ENCODE results near the gene FAF1. TPM values are rescaled to one million over a fixed set of nuclear protein-coding genes. Genes with fewer than 3 reads are reported as not detected.

FAF1 gene
- total and polyA plus RNA-seq, 2 donors (not counting 3 experiments of a cell fraction or from before 2014, with no cell fraction given) = 9.0 to 57.6 TPM

- no TSS peak for BruUV-seq (replicated peaks)
- Histone ChIP-seq H3K4me3 (replicated peaks in 1 of 3; ENCODE audit: insufficient read depth in 1 of 3, low read depth in 1 of 3, low read length in 3 of 3) (no peak overlapping the region), H3K9me3 (replicated peaks; ENCODE audit: control insufficient read depth, insufficient read depth, low read length) (no peaks in the 10 kb centered on the region), H3K27ac (ENCODE audit: insufficient read depth, low read depth, low read length) (no peak overlapping the region), H3K4me2 (ENCODE audit: insufficient read depth, low read length) (no peak overlapping the region), H3K9ac (replicated peaks; ENCODE audit: extremely low read depth, insufficient read depth, low read length) (no peak overlapping the region), H2AFZ (ENCODE audit: low read depth, low read length) (no peak overlapping the region), H4K20me1 (replicated peaks; ENCODE audit: control insufficient read depth, extremely low read depth, insufficient read depth, low read length) (no peaks in the 10 kb centered on the region), H3K9me1 (replicated peaks; ENCODE audit: control insufficient read depth, extremely low read depth, insufficient read depth, low read length) (no peaks in the 10 kb centered on the region), H3K27me3 (ENCODE audit: control insufficient read depth in 2 of 2, insufficient read depth in 2 of 2, low read length in 2 of 2) (no peaks in the 10 kb centered on the region), H3K4me1 (ENCODE audit: control insufficient read depth, extremely low read depth, insufficient read depth, low read length) (no peaks in the 10 kb centered on the region), H3K79me2 (ENCODE audit: control insufficient read depth, insufficient read depth, low read length) (no peaks in the 10 kb centered on the region), H3K36me3 (ENCODE audit: control insufficient read depth in 2 of 2, extremely low read depth in 1 of 2, insufficient read depth in 2 of 2, low read length in 2 of 2) (no peaks in the 10 kb centered on the region)
- dilution Hi-C loops (cut with MboI; ENCODE audit: extremely low pct_ligation_motif_present, low sequenced_read_pairs) (no loop called here), intact Hi-C loops (cut with micrococcal nuclease) (no loop called here)
- ChIA-PET CTCF (interaction anchor here (0.6 kb wide), 1 partner anchor 32 kb away, joined by 3 read pairs; no protein-coding TSS in a partner anchor), POLR2A (no interaction called here)
- FAIRE-seq (no peak), DNase-seq (ENCODE audit: low read depth, low spot score) (no peak)
- no peak for TF ChIP-seq POLR2A (IDR thresholded peaks at IDR 0.05; ENCODE audit: low read depth, low read length)
- TF ChIP-seq, protein P1, sequence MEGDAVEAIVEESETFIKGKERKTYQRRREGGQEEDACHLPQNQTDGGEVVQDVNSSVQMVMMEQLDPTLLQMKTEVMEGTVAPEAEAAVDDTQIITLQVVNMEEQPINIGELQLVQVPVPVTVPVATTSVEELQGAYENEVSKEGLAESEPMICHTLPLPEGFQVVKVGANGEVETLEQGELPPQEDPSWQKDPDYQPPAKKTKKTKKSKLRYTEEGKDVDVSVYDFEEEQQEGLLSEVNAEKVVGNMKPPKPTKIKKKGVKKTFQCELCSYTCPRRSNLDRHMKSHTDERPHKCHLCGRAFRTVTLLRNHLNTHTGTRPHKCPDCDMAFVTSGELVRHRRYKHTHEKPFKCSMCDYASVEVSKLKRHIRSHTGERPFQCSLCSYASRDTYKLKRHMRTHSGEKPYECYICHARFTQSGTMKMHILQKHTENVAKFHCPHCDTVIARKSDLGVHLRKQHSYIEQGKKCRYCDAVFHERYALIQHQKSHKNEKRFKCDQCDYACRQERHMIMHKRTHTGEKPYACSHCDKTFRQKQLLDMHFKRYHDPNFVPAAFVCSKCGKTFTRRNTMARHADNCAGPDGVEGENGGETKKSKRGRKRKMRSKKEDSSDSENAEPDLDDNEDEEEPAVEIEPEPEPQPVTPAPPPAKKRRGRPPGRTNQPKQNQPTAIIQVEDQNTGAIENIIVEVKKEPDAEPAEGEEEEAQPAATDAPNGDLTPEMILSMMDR (IDR thresholded peaks at IDR 0.05; ENCODE audit: extremely low read depth in 1 of 2, insufficient read depth in 1 of 2, low read depth in 1 of 2, low read length in 2 of 2) = no peak
- TF ChIP-seq, protein P2, sequence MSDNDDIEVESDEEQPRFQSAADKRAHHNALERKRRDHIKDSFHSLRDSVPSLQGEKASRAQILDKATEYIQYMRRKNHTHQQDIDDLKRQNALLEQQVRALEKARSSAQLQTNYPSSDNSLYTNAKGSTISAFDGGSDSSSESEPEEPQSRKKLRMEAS (IDR thresholded peaks at IDR 0.05; ENCODE audit: insufficient read depth, insufficient read length) = no peak
- no peak for TF ChIP-seq POLR2AphosphoS5 (IDR thresholded peaks at IDR 0.05; ENCODE audit: insufficient read depth, low read depth, low read length)
- TF ChIP-seq JUN (IDR thresholded peaks at IDR 0.05; ENCODE audit: borderline replicate concordance, insufficient read depth, insufficient read length, low read depth) = no peak
- no peak for TF ChIP-seq FOS (IDR thresholded peaks at IDR 0.05; ENCODE audit: borderline replicate concordance, insufficient read depth, low read length)
- no peak for TF ChIP-seq MYC (IDR thresholded peaks at IDR 0.05; ENCODE audit: low read depth, low read length)
- TF ChIP-seq GATA2 (IDR thresholded peaks at IDR 0.05; ENCODE audit: insufficient read depth, insufficient read length, low read depth, low read length) = no peak
- no peak for TF ChIP-seq EZH2 (IDR thresholded peaks at IDR 0.05; ENCODE audit: borderline replicate concordance, low read depth, low read length, severe bottlenecking)
Measured at GRCh38 chr1:50517488-50517887, 442.6 kb downstream of the FAF1 start.
